AG09309 (cell line): Measurements from ENCODE around the gene TNS1.

Experiments used
- DNase-seq: peaks from one replicate; pipeline ENCODE4 v3.0.0-alpha.2; 2010; ENCODE audit warnings: low read depth
- H3K4me3 ChIP-seq: 2 replicates; pipeline ENCODE4 v1.5.1; 2011; ENCODE audit warnings: mild to moderate bottlenecking, low read depth, low read length, moderate library complexity; ENCODE audit not compliant: control insufficient read depth
- CTCF ChIP-seq: IDR thresholded peaks from 2 replicates; pipeline ENCODE4 v1.5.1; 2011; ENCODE audit warnings: mild to moderate bottlenecking, low read depth, low read length, inconsistent platforms; ENCODE audit not compliant: insufficient read depth, control insufficient read depth; ENCODE audit errors: missing control alignments

TNS1 gene

GRCh38 chr2:218033590-218034496, 31.0 kb upstream of the TNS1 start:
- DNase-seq = no peak
- TF ChIP-seq CTCF = no peak
- no peak overlapping the region for H3K4me3 ChIP-seq

GRCh38 chr2:218033208-218033589, 30.4 kb upstream of the TNS1 start:
- TF ChIP-seq CTCF = no peak
- H3K4me3 ChIP-seq = no peak overlapping the region
- DNase-seq = no peak

- DNase-seq = no peak
- no peak overlapping the region for H3K4me3 ChIP-seq
- TF ChIP-seq CTCF = no peak
These were observed 29.8 kb upstream of the TNS1 start for GRCh38 chr2:218032336-218033171.

- TF ChIP-seq CTCF = no peak
- no peak overlapping the region for H3K4me3 ChIP-seq
- no peak for DNase-seq
These were observed 29.0 kb upstream of the TNS1 start for GRCh38 chr2:218031771-218032257.

GRCh38 chr2:218031261-218031660, 28.5 kb upstream of the TNS1 start:
- no peak overlapping the region for H3K4me3 ChIP-seq
- no peak for DNase-seq
- no peak for TF ChIP-seq CTCF

- TF ChIP-seq CTCF = no peak
- H3K4me3 ChIP-seq = no peak overlapping the region
- no peak for DNase-seq
These were observed 27.8 kb upstream of the TNS1 start for GRCh38 chr2:218030409-218031195.
